T-helper 2 cell (primary cell): Measurements from ENCODE around the gene PXMP4.

ENCODE experiments used
- DNase-seq, 5 experiments: peaks; one replicate each; pipeline versions ENCODE4 v3.0.0 to v3.0.0-alpha.2; 2012 to 2022

Gene PXMP4

DNA sequence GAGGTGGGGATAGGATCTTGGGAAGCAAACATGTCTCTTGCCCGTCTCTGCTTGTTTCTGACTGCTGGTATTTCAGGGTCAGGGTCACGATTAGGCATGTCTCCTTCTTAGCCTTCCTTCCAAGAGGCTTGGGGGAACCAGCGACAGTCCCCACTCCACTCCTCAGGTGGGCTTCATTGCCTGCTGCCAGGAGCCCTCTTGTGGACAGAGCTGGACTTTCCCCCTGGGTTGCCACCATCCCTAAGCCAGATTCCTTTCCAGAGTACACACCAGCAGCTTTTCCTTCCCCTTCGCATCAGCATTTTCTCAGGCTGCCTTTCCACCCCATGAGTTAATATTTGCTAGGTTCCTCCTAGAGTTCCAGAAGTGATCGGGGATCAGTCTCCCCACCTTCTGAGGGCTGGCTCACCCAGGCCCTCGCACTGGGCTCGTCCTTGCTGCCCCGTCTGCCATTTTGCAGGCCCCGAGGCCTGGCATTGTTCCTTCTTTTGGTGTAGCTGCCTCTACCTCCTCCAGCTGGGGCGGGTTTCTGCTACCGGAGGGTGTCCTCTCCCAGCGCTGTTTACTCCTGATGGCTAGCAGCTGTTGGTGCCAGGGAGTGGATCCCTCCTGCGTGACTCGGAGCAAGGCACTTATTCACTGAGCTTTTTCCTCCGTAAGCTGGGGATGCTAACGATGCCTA, 66.8 kb downstream of the PXMP4 start:
- DNase-seq, result peak in 1 of 5 experiments; percentile 47
